HG03039 (cell line): ENCODE measurements around the gene CDHR3.
"Not testable (repeated sequence)": the region's sequence is repeated elsewhere in the genome, so short reads cannot be mapped to it uniquely, and the experiment has no call there.

Experiments used
- ATAC-seq: cut with Tn5 transposase; IDR thresholded peaks from one replicate; pipeline ENCODE4 v1.9.1; 2021; ENCODE audit warnings: mild to moderate bottlenecking, moderate library complexity; ENCODE audit not compliant: unreplicated experiment

CDHR3 gene

GRCh38 chr7:105996860-105997737, 34.0 kb downstream of the CDHR3 start:
- ATAC-seq = no peak

GRCh38 chr7:105999256-105999655, 36.2 kb downstream of the CDHR3 start:
- ATAC-seq = no peak

- no peak for ATAC-seq
Measured at GRCh38 chr7:106001196-106001595, 38.1 kb downstream of the CDHR3 start.

GRCh38 chr7:106001886-106002285, 38.8 kb downstream of the CDHR3 start:
- ATAC-seq = no peak

- ATAC-seq = no peak
Measured at GRCh38 chr7:106003525-106004064, 40.5 kb downstream of the CDHR3 start.

- ATAC-seq = no peak
Measured at GRCh38 chr7:106006906-106007305, 43.8 kb downstream of the CDHR3 start.

GRCh38 chr7:106007796-106008195, 44.7 kb downstream of the CDHR3 start:
- not testable (repeated sequence) for ATAC-seq

GRCh38 chr7:106009503-106010226, 46.6 kb downstream of the CDHR3 start:
- ATAC-seq = peak; percentile 81

GRCh38 chr7:106010331-106010730, 47.3 kb downstream of the CDHR3 start:
- no peak for ATAC-seq

GRCh38 chr7:106010866-106011265, 47.8 kb downstream of the CDHR3 start:
- no peak for ATAC-seq

GRCh38 chr7:106012184-106012583, 49.1 kb downstream of the CDHR3 start:
- no peak for ATAC-seq

- ATAC-seq = no peak
Measured at GRCh38 chr7:106012935-106013439, 49.9 kb downstream of the CDHR3 start.

- ATAC-seq = no peak
Measured at GRCh38 chr7:106015381-106016218, 52.5 kb downstream of the CDHR3 start.

GRCh38 chr7:106016331-106016730, 53.3 kb downstream of the CDHR3 start:
- ATAC-seq = no peak

- no peak for ATAC-seq
Measured at GRCh38 chr7:106017657-106018056, 54.6 kb downstream of the CDHR3 start.

GRCh38 chr7:106018566-106019469, 55.8 kb downstream of the CDHR3 start:
- ATAC-seq = no peak

GRCh38 chr7:106019470-106019820, 56.4 kb downstream of the CDHR3 start:
- no peak for ATAC-seq

- no peak for ATAC-seq
Measured at GRCh38 chr7:106021151-106022067, 58.3 kb downstream of the CDHR3 start.
